CD4-positive, CD25-positive, alpha-beta regulatory T cell (primary cell): ENCODE results near the gene MAPK4. TPM values are rescaled to one million over a fixed set of nuclear protein-coding genes. Genes with fewer than 3 reads are reported as not detected.

ENCODE experiments used
- ATAC-seq, 2 donors: fragments of 150-1000 bp; cut with Tn5 transposase; one replicate each; pipeline ENCODE4 v1.10.0; 2021; ENCODE audit warnings: low read depth in 2 of 2, moderate number of reproducible peaks in 2 of 2, moderate library complexity in 1 of 2
- DNase-seq, 3 donors: peaks; one replicate each; pipeline versions ENCODE4 v3.0.0 to v3.0.0-alpha.2; 2012 to 2022; ENCODE audit warnings: mixed read lengths in 1 of 3
- H3K27ac ChIP-seq: one replicate; pipeline ENCODE4 v1.7.0; 2013; ENCODE audit warnings: mild to moderate bottlenecking, low read length; ENCODE audit not compliant: insufficient read depth, poor library complexity, severe bottlenecking
- H3K27me3 ChIP-seq: one replicate; pipeline ENCODE4 v1.7.0; 2013; ENCODE audit warnings: low read length; ENCODE audit not compliant: control insufficient read depth, insufficient read depth
- H3K36me3 ChIP-seq: one replicate; pipeline ENCODE4 v1.7.0; 2013; ENCODE audit warnings: mild to moderate bottlenecking, low read length, moderate library complexity; ENCODE audit not compliant: control insufficient read depth, insufficient read depth
- H3K4me1 ChIP-seq: 2 replicates; pipeline ENCODE4 v1.7.0; 2013; ENCODE audit warnings: mild to moderate bottlenecking, low read length; ENCODE audit not compliant: insufficient read depth, control insufficient read depth, poor library complexity, severe bottlenecking
- H3K4me3 ChIP-seq: one replicate; pipeline ENCODE4 v1.7.0; 2013; ENCODE audit warnings: low read depth, mild to moderate bottlenecking, low read length, moderate library complexity
- H3K9me3 ChIP-seq, 2 experiments: 1 replicate in 1 of 2; 2 replicates in 1 of 2; pipeline ENCODE4 v1.7.0; 2013; ENCODE audit warnings: low read length in 2 of 2, mild to moderate bottlenecking in 1 of 2, moderate library complexity in 1 of 2; ENCODE audit not compliant: control insufficient read depth in 2 of 2
- H3K27ac Mint-ChIP-seq, 3 donors: one replicate each; pipeline ENCODE4 v1.8.0; 2020 to 2022; ENCODE audit warnings: mild to moderate bottlenecking in 3 of 3, mixed read lengths in 3 of 3, moderate library complexity in 2 of 3
- H3K27me3 Mint-ChIP-seq: one replicate; pipeline ENCODE4 v1.8.0; 2022; ENCODE audit warnings: mild to moderate bottlenecking, mixed read lengths
- H3K36me3 Mint-ChIP-seq: one replicate; pipeline ENCODE4 v1.8.0; 2020; ENCODE audit warnings: mixed read lengths
- H3K4me1 Mint-ChIP-seq, 4 donors: one replicate each; pipeline ENCODE4 v1.8.0; 2020 to 2022; ENCODE audit warnings: mixed read lengths in 4 of 4, mild to moderate bottlenecking in 1 of 4
- H3K4me3 Mint-ChIP-seq, 4 donors: one replicate each; pipeline ENCODE4 v1.8.0; 2020 to 2022; ENCODE audit warnings: mild to moderate bottlenecking in 4 of 4, mixed read lengths in 4 of 4, moderate library complexity in 3 of 4
- H3K9me3 Mint-ChIP-seq, 7 donors: one replicate each; pipeline ENCODE4 v1.8.0; 2020 to 2022; ENCODE audit warnings: mixed read lengths in 7 of 7, mild to moderate bottlenecking in 3 of 7, moderate library complexity in 2 of 7
- polyA plus RNA-seq, 4 donors: library from polyadenylated mRNA; unstranded; fragments of 300-500 nt; fragmentation: Illumina TruSeq; gene quantifications; one replicate each; pipeline ENCODE4 v1.2.3, GENCODE V29; 2021
- total RNA-seq: library from RNA; stranded (reverse); gene quantifications from one replicate; pipeline ENCODE4 v1.2.3, GENCODE V29; 2022

MAPK4 gene
- total and polyA plus RNA-seq, 5 donors from 2014 or later = not detected

DNA sequence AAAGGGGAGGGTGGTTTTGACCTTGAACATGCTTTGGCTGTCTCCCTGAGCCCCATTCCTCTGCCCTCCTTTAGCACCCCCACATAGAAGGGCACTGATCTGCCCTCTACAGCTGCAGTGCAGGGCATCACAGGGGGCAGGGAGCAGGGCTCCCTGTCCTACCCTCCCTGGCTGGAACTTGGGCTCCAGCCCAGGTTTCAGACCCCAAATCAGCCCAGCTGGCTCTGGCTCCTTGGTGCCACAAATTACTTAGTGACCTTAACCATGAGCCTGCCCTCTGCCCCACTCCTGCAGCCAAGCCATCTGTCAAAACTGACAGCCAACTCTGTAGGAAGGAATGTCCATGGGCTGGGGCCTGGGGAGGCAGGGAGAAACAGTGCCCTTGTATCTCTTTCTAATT lies 105.6 kb downstream of the MAPK4 start:
- Mint-ChIP-seq H3K9me3 (peaks cover 0 to 7% (median 2%) of the 10 kb centered on the region in 7 donors), H3K36me3 (no peaks in the 10 kb centered on the region), H3K27ac (no peak overlapping the region), H3K27me3 (no peaks in the 10 kb centered on the region), H3K4me3 (no peak overlapping the region), H3K4me1 (no peaks in the 10 kb centered on the region)
- H3K9me3 ChIP-seq = no peaks in the 10 kb centered on the region
- no peaks in the 10 kb centered on the region for H3K4me1 ChIP-seq
- DNase-seq (no peak), ATAC-seq (no peak)
- no peaks in the 10 kb centered on the region for H3K36me3 ChIP-seq
- no peaks in the 10 kb centered on the region for H3K27me3 ChIP-seq
- H3K4me3 ChIP-seq = no peak overlapping the region
- no peak overlapping the region for H3K27ac ChIP-seq

DNA sequence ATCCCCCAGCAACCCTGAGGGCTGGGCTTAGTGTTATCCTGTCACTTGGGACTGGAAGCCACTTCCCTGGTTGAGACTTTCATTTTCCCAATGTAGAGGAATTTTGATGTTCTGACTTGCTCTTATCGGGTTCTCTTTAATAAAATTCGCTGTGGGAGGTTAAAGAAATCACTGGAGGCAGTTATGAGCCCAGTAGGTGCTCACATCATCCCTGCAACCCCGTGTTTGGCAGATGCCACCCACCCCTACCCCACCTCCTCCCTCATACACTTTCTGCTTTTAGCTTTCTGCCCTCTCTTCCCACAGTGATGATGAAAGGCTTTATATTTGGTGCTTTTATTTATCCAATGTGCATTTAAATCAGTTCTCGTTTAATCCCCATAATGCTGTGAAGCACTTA lies 106.6 kb downstream of the MAPK4 start:
- H3K9me3 ChIP-seq = no peaks in the 10 kb centered on the region
- H3K27ac Mint-ChIP-seq = no peak overlapping the region

DNA sequence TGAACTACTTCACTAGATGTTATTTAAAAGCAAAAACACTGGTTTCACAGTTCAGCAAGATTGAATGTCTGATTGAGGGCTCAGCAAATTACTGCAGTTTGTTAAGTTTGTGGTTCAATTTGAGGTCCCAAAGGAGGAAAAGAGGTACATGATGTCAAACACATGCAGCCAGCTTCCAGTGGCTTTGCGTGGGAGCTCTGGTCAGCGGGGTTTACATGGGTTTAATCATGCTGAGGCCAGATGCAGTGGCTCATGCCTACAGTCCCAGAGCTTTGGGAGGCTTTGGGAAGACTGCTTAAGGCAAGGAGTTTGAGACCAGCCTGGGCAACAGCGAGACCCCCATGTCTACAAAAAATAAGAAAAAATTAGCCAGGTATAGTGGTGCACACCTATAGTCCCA lies 111.5 kb downstream of the MAPK4 start:
- H3K27me3 ChIP-seq = no peaks in the 10 kb centered on the region
- H3K27ac Mint-ChIP-seq = no peak overlapping the region
- H3K4me1 Mint-ChIP-seq = no peaks in the 10 kb centered on the region
- no peaks in the 10 kb centered on the region for H3K4me1 ChIP-seq
- H3K4me3 Mint-ChIP-seq = no peak overlapping the region
- H3K36me3 Mint-ChIP-seq = no peaks in the 10 kb centered on the region
- ATAC-seq (no peak), DNase-seq (no peak)
- H3K27me3 Mint-ChIP-seq = no peaks in the 10 kb centered on the region
- no peak overlapping the region for H3K4me3 ChIP-seq
- H3K27ac ChIP-seq = no peak overlapping the region
- H3K9me3 ChIP-seq = no peaks in the 10 kb centered on the region
- H3K9me3 Mint-ChIP-seq = peaks cover 0 to 2% (median 0%) of the 10 kb centered on the region in 7 donors
- H3K36me3 ChIP-seq = no peaks in the 10 kb centered on the region

More for the DNA sequence above, 106.6 kb downstream of the MAPK4 start:
- DNase-seq = no peak
- no peak overlapping the region for H3K27ac ChIP-seq
- Mint-ChIP-seq H3K9me3 (peaks cover 0 to 6% (median 2%) of the 10 kb centered on the region in 7 donors), H3K4me1 (no peaks in the 10 kb centered on the region), H3K36me3 (no peaks in the 10 kb centered on the region), H3K27me3 (no peaks in the 10 kb centered on the region), H3K4me3 (no peak overlapping the region)
- no peak for ATAC-seq
- no peaks in the 10 kb centered on the region for H3K27me3 ChIP-seq
- no peak overlapping the region for H3K4me3 ChIP-seq
- no peaks in the 10 kb centered on the region for H3K36me3 ChIP-seq
- no peaks in the 10 kb centered on the region for H3K4me1 ChIP-seq

DNA sequence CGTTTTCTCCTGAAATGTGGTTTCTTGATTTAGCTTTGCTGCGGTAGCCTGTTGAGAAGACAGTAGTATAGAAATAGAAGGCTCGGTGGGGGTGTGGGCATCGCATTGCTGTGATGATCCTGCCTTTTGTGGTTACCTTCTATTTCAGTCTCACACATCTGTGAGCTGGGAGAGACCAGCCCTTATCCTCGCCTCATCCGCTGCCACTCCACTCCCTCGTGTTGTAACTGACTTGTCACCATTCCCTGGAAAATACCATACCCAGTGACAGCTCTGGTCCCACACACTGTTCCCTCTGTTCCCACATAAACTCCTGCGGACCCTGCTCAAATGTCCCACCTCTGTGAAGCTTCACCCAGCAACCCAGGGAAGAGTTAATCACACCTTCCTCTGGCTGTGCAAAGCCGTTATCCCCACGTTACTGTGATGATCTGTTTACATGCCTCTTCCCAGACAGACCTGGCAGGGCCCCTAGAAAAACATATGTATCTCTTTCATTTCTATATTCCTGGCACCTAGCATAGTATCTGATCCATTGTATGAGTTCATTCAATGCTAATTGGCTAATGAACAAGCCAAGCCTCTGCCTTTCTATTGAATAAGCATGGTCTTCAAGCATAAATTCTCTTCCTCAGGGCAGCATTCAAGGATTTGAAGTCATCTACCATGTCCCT lies 114.6 kb downstream of the MAPK4 start:
- Mint-ChIP-seq H3K27ac (no peak overlapping the region), H3K4me1 (no peaks in the 10 kb centered on the region), H3K4me3 (no peak overlapping the region), H3K9me3 (peaks cover 0 to 2% (median 0%) of the 10 kb centered on the region in 7 donors), H3K36me3 (no peaks in the 10 kb centered on the region), H3K27me3 (no peaks in the 10 kb centered on the region)
- no peak for ATAC-seq
- Histone ChIP-seq H3K4me3 (no peak overlapping the region), H3K27ac (no peak overlapping the region), H3K9me3 (no peaks in the 10 kb centered on the region), H3K4me1 (no peaks in the 10 kb centered on the region), H3K27me3 (no peaks in the 10 kb centered on the region), H3K36me3 (no peaks in the 10 kb centered on the region)
- DNase-seq = no peak

DNA sequence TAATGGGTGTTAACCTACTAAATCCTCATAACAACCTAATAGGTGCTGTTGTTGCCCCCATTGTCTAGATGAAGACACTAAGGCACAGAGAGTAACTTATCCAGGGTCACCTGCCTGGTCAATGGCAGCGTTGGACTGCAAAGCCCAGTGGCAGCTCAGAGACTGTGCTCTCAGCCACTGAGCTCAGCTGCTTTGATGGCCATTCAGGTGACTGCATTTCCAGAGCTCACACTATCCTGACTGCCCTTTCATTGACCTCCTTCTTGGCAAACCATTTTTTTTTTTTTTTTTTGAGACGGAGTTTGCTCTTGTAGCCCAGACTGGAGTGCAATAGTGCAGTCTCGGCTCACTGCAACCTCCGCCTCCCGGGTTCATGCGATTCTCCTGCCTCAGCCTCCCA lies 115.2 kb downstream of the MAPK4 start:
- H3K9me3 Mint-ChIP-seq = peaks cover 0 to 2% (median 0%) of the 10 kb centered on the region in 7 donors
- H3K27me3 ChIP-seq = no peaks in the 10 kb centered on the region
- ATAC-seq (no peak), DNase-seq (no peak)
- no peaks in the 10 kb centered on the region for H3K27me3 Mint-ChIP-seq
- no peaks in the 10 kb centered on the region for H3K4me1 Mint-ChIP-seq
- H3K4me3 Mint-ChIP-seq = no peak overlapping the region
- H3K4me1 ChIP-seq = no peaks in the 10 kb centered on the region
- no peak overlapping the region for H3K27ac ChIP-seq
- H3K36me3 ChIP-seq = no peaks in the 10 kb centered on the region
- H3K27ac Mint-ChIP-seq = no peak overlapping the region
- H3K36me3 Mint-ChIP-seq = no peaks in the 10 kb centered on the region
- H3K4me3 ChIP-seq = no peak overlapping the region
- no peaks in the 10 kb centered on the region for H3K9me3 ChIP-seq

DNA sequence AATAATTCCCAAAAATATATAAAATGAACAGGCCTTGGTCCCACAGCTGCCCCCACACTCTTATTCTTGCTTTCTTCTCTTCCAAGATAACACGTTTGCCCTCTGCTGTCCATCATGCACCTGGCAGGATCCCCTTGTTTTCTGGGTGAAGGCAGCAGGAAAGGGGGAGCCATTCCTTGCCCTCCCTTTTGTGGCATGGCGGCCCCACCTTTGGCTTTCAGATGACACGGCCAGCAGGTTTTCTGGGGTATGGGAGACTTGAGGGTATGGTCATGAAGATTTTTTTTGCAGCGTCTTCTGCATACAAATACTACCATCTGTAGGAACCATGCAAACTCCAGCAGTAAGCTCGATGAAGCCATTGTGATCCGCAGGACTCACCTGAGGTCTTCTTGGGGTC lies 118.8 kb downstream of the MAPK4 start:
- ATAC-seq (no peak), DNase-seq (no peak)
- Histone ChIP-seq H3K36me3 (no peaks in the 10 kb centered on the region), H3K4me1 (no peaks in the 10 kb centered on the region), H3K9me3 (no peaks in the 10 kb centered on the region), H3K27ac (no peak overlapping the region), H3K27me3 (no peaks in the 10 kb centered on the region), H3K4me3 (no peak overlapping the region)
- Mint-ChIP-seq H3K4me3 (no peak overlapping the region), H3K9me3 (peaks cover 0 to 1% (median 0%) of the 10 kb centered on the region in 7 donors), H3K4me1 (no peaks in the 10 kb centered on the region), H3K27ac (no peak overlapping the region), H3K27me3 (no peaks in the 10 kb centered on the region), H3K36me3 (no peaks in the 10 kb centered on the region)

DNA sequence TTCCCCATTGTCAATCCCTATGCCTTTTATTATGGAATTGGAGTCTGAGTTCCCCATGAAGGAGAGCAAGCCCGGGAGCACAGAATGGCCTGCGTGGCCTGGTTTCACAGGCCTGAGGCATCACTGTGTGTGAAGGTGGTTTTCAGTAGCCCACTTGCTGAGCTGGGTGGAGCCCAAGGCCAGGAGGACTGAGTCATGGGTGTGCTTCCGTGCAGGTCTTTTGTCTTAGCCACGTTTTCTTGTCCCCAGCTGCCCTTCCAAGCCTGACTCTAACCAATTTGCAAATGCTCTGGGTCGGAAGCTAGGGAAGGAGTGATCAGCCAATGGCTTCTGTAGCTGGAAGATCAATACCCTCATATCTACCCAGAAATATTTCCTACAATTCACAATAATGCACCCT lies 119.2 kb downstream of the MAPK4 start:
- Histone ChIP-seq H3K9me3 (no peaks in the 10 kb centered on the region), H3K4me3 (no peak overlapping the region), H3K36me3 (no peaks in the 10 kb centered on the region), H3K4me1 (no peaks in the 10 kb centered on the region), H3K27ac (no peak overlapping the region), H3K27me3 (no peaks in the 10 kb centered on the region)
- no peak for DNase-seq
- ATAC-seq = no peak
- Mint-ChIP-seq H3K4me3 (no peak overlapping the region), H3K9me3 (peaks cover 0 to 1% (median 0%) of the 10 kb centered on the region in 7 donors), H3K27me3 (no peaks in the 10 kb centered on the region), H3K4me1 (no peaks in the 10 kb centered on the region), H3K27ac (no peak overlapping the region), H3K36me3 (no peaks in the 10 kb centered on the region)

DNA sequence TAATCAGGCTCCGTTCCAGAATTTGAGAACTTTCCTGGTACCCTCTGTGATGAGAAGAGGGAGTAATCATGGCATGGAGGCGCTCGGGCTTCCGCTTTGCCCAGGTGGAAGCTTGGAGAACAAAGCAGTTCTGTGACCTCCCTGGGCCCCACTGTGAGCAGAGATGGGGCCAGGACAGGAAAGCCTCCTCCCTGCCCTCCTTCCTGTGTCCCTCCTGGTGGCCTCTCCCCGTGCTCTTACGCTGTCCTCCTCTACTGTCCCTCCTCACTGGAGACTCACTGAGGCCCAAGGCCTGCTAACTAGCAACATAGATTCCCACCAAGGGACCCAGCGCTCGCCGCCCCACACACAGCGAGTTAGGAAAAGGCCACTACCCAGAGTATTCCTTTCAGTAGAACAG lies 119.8 kb downstream of the MAPK4 start:
- no peaks in the 10 kb centered on the region for H3K9me3 ChIP-seq
- no peak overlapping the region for H3K4me3 ChIP-seq
- ATAC-seq = no peak
- H3K4me3 Mint-ChIP-seq = no peak overlapping the region
- no peak overlapping the region for H3K27ac ChIP-seq
- no peaks in the 10 kb centered on the region for H3K4me1 ChIP-seq
- no peak overlapping the region for H3K27ac Mint-ChIP-seq
- peaks cover 0 to 1% (median 0%) of the 10 kb centered on the region in 7 donors for H3K9me3 Mint-ChIP-seq
- DNase-seq = no peak
- no peaks in the 10 kb centered on the region for H3K27me3 ChIP-seq
- H3K27me3 Mint-ChIP-seq = no peaks in the 10 kb centered on the region
- no peaks in the 10 kb centered on the region for H3K4me1 Mint-ChIP-seq
- no peaks in the 10 kb centered on the region for H3K36me3 ChIP-seq
- no peaks in the 10 kb centered on the region for H3K36me3 Mint-ChIP-seq
